Cardiac muscle cell (in vitro differentiated cells and primary cell): ENCODE data around the gene DAAM1. TPM values are rescaled to one million over a fixed set of nuclear protein-coding genes. Genes with fewer than 3 reads are reported as not detected.

Experiments used
- DNase-seq, 2 donors: peaks; one replicate each; pipeline versions ENCODE4 v3.0.0 to v3.0.0-alpha.2; 2010 to 2017; ENCODE audit warnings: low read depth in 1 of 2, low spot score in 1 of 2
- H3K27ac ChIP-seq: fragments of 200-600 bp; sonication (generic); 2 replicates; pipeline ENCODE4 v1.5.1; 2016
- H3K27me3 ChIP-seq: fragments of 200-600 bp; sonication (generic); 2 replicates; pipeline ENCODE4 v1.6.0; 2016; ENCODE audit warnings: control low read depth
- H3K36me3 ChIP-seq: fragments of 200-600 bp; sonication (generic); 2 replicates; pipeline ENCODE4 v1.5.1; 2016; ENCODE audit warnings: control low read depth
- H3K4me1 ChIP-seq: fragments of 200-600 bp; sonication (generic); 2 replicates; pipeline ENCODE4 v1.8.1; 2017; ENCODE audit warnings: low read depth, mild to moderate bottlenecking, mixed run types
- H3K4me3 ChIP-seq: fragments of 200-600 bp; sonication (generic); 2 replicates; pipeline ENCODE4 v1.5.1; 2016; ENCODE audit warnings: mild to moderate bottlenecking
- H3K9me3 ChIP-seq: fragments of 200-600 bp; sonication (generic); 2 replicates; pipeline ENCODE4 v1.5.1; 2017; ENCODE audit warnings: low read depth, mild to moderate bottlenecking, control low read depth
- CTCF ChIP-seq: IDR thresholded peaks from 2 replicates; pipeline ENCODE4 v1.5.1; 2012; ENCODE audit warnings: low read depth, mild to moderate bottlenecking, low read length
- polyA plus RNA-seq: library from polyadenylated mRNA; unstranded; fragments of >200 nt; fragmentation: Nextera tagmentation; extraction: Ambion mirVana; gene quantifications from 2 replicates; pipeline ENCODE4 v1.2.1, GENCODE V29; 2016
- total RNA-seq: library from RNA; depleted of rRNA; stranded (reverse); fragments of >200 nt; gene quantifications from 2 replicates; pipeline ENCODE4 v1.2.3, GENCODE V29; 2016

The DAAM1 gene
- 30.1 and 34.2 TPM in 2 replicates for total RNA-seq
- 33.9 and 43.4 TPM in 2 replicates for polyA plus RNA-seq

- H3K36me3 ChIP-seq = no peaks in the 10 kb centered on the region
- H3K27me3 ChIP-seq = no peaks in the 10 kb centered on the region
- peak within 1 kb of the TSS; percentile 95 for H3K27ac ChIP-seq
- H3K9me3 ChIP-seq = no peaks in the 10 kb centered on the region
- DNase-seq = peak; percentile 99
- H3K4me3 ChIP-seq = peak within 1 kb of the TSS; percentile 57
- peaks cover 14% of the 10 kb centered on the region for H3K4me1 ChIP-seq
- no peak for TF ChIP-seq CTCF
Measured at GRCh38 chr14:59188461-59189090, at the start of gene DAAM1. Gene DAAM1, plus strand, starts transcription at chr14:59188667. Its CDS starts 74,811 bp downstream, at chr14:59263478.

GRCh38 chr14:59139324-59139723 is 49.1 kb upstream of the DAAM1 start:
- Histone ChIP-seq H3K27ac (no peak overlapping the region), H3K36me3 (no peaks in the 10 kb centered on the region), H3K4me3 (no peak overlapping the region), H3K27me3 (no peaks in the 10 kb centered on the region), H3K4me1 (peaks cover 7% of the 10 kb centered on the region), H3K9me3 (no peaks in the 10 kb centered on the region)
- TF ChIP-seq CTCF = no peak
- DNase-seq = no peak

DNA sequence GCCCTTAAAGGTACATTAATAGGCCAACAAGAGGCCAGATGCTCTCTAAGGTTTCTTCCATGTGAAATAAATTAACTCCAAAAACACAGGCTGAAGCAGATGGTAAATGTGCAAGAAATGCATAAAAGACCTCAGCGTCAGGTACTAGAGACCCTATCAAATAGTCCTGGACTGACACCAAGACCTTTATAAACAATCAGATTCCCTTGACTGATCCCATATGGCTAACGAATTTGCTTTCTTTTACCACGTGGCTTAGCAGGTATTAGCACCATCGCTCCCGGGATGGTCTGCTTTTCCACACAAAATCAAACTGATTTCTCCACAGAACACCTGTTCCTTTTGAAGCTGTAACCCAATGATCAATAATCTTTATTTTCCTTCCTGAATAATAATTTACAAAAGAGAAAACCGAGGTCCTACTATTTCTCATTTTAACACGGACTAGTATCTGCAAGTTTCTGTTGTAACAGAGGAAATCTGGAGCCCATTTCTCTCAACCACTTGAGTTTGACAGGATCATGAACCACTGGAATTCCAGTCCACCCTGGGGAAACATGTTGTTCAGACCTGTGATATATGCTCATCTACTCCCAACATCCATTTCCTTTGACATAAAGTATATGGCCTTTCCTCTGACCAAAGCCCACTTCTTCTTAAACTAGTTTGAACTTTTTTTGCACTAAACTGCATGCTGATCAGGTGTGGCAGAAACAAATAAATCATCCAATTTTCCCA is 48.2 kb upstream of the DAAM1 start:
- no peak for TF ChIP-seq CTCF
- Histone ChIP-seq H3K27ac (peak overlapping the region; percentile 1), H3K9me3 (no peaks in the 10 kb centered on the region), H3K36me3 (no peaks in the 10 kb centered on the region), H3K4me1 (peaks cover 7% of the 10 kb centered on the region), H3K27me3 (no peaks in the 10 kb centered on the region), H3K4me3 (no peak overlapping the region)
- DNase-seq = peak in 1 of 2 donors; percentile 66

- DNase-seq = no peak
- Histone ChIP-seq H3K9me3 (no peaks in the 10 kb centered on the region), H3K4me3 (no peak overlapping the region), H3K4me1 (no peaks in the 10 kb centered on the region), H3K36me3 (no peaks in the 10 kb centered on the region), H3K27me3 (no peaks in the 10 kb centered on the region), H3K27ac (no peak overlapping the region)
- TF ChIP-seq CTCF = no peak
Measured at GRCh38 chr14:59146484-59146883, 42.0 kb upstream of the DAAM1 start.

- no peak for TF ChIP-seq CTCF
- no peak for DNase-seq
- Histone ChIP-seq H3K36me3 (no peaks in the 10 kb centered on the region), H3K4me3 (no peak overlapping the region), H3K27ac (no peak overlapping the region), H3K9me3 (no peaks in the 10 kb centered on the region), H3K4me1 (no peaks in the 10 kb centered on the region), H3K27me3 (no peaks in the 10 kb centered on the region)
Measured at GRCh38 chr14:59147007-59147406, 41.5 kb upstream of the DAAM1 start.
